DOHH2 (cell line): ENCODE measurements around the gene SHISA8.
"Not testable (repeated sequence)": the region's sequence is repeated elsewhere in the genome, so short reads cannot be mapped to it uniquely, and the experiment has no call there.

ENCODE experiments used
- H3F3A ChIP-seq: fragments of 200-600 bp; sonication (generic), shearing (Covaris generic); 2 replicates; pipeline ENCODE4 v1.6.0; 2016; ENCODE audit warnings: antibody characterized with exemption, mild to moderate bottlenecking; ENCODE audit not compliant: control insufficient read depth, insufficient read depth
- H3K27ac ChIP-seq: fragments of 200-600 bp; sonication (generic); 2 replicates; pipeline ENCODE4 v1.5.1; 2014; ENCODE audit warnings: low read depth, mild to moderate bottlenecking, low read length, moderate library complexity
- H3K27me3 ChIP-seq: fragments of 200-600 bp; sonication (generic); 2 replicates; pipeline ENCODE4 v1.6.1; 2014; ENCODE audit warnings: mild to moderate bottlenecking, low read length, mixed read lengths; ENCODE audit not compliant: control insufficient read depth
- H3K36me3 ChIP-seq: fragments of 200-600 bp; sonication (generic); 2 replicates; pipeline ENCODE4 v1.6.1; 2014; ENCODE audit warnings: mild to moderate bottlenecking, low read length, moderate library complexity, mixed read lengths; ENCODE audit not compliant: control insufficient read depth
- H3K4me1 ChIP-seq: fragments of 200-600 bp; sonication (generic); 2 replicates; pipeline ENCODE4 v1.6.1; 2014; ENCODE audit warnings: mild to moderate bottlenecking, low read length, mixed read lengths; ENCODE audit not compliant: control insufficient read depth
- H3K4me2 ChIP-seq: fragments of 200-600 bp; sonication (generic); 2 replicates; pipeline ENCODE4 v1.6.0; 2014; ENCODE audit warnings: mild to moderate bottlenecking, low read length, moderate library complexity
- H3K4me3 ChIP-seq: fragments of 200-600 bp; sonication (generic); 2 replicates; pipeline ENCODE4 v1.5.1; 2014; ENCODE audit warnings: mild to moderate bottlenecking, low read length, mixed read lengths
- H3K79me2 ChIP-seq: fragments of 200-600 bp; sonication (generic); 2 replicates; pipeline ENCODE4 v1.6.1; 2014; ENCODE audit warnings: mild to moderate bottlenecking, low read length, mixed read lengths; ENCODE audit not compliant: control insufficient read depth
- H3K9me2 ChIP-seq: fragments of 200-600 bp; sonication (generic); replicated peaks from 2 replicates; pipeline ENCODE4 v1.6.1; 2014; ENCODE audit warnings: mild to moderate bottlenecking, low read length, mixed read lengths; ENCODE audit not compliant: control insufficient read depth
- H3K9me3 ChIP-seq: fragments of 200-600 bp; sonication (generic); 2 replicates; pipeline ENCODE4 v1.6.1; 2014; ENCODE audit warnings: antibody characterized with exemption, low read length, mixed read lengths; ENCODE audit not compliant: control insufficient read depth, insufficient read depth
- H4K20me1 ChIP-seq: fragments of 200-600 bp; sonication (generic); 2 replicates; pipeline ENCODE4 v1.6.0; 2014; ENCODE audit warnings: low read depth, mild to moderate bottlenecking, antibody characterized with exemption, low read length, moderate library complexity; ENCODE audit not compliant: control insufficient read depth, insufficient read depth
- EZH2phosphoT487 ChIP-seq: fragments of 200-600 bp; sonication (generic); IDR thresholded peaks from 2 replicates; pipeline ENCODE4 v1.6.1; 2017; ENCODE audit warnings: borderline replicate concordance, mild to moderate bottlenecking, antibody characterized with exemption, low read length, moderate library complexity, mixed read lengths
- TF ChIP-seq, protein P1 (sequence below): fragments of 200-600 bp; sonication (generic); IDR thresholded peaks from one replicate; pipeline ENCODE4 v1.5.1; 2014; ENCODE audit warnings: antibody characterized with exemption, mild to moderate bottlenecking, low read depth, low read length; ENCODE audit not compliant: poor library complexity, severe bottlenecking

The SHISA8 gene

DNA sequence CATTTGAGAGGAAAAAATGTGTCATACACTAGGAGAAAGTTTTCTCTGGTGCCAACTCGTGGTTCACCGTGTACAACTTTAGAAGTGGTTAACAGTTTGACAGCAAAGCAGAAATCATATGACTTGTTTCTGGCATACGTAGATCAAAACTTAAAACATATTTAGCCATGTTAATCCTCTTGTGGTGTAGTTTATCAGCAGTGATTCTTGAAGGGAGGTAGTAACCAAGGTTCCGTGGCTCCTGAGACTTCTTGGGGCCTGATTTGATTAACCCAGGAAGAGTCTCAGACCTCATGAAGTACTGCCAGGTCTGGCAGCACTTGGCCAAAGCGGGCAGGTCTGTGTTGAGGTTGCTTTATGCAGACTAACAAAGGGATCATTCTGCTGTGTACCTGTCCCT is 41.5 kb downstream of the SHISA8 start:
- H3K36me3 ChIP-seq: peaks cover 96% of the 10 kb centered on the region
- no peaks in the 10 kb centered on the region for H4K20me1 ChIP-seq
- H3K4me2 ChIP-seq: no peak overlapping the region
- H3K79me2 ChIP-seq: peaks cover 43% of the 10 kb centered on the region
- TF ChIP-seq, protein P1, sequence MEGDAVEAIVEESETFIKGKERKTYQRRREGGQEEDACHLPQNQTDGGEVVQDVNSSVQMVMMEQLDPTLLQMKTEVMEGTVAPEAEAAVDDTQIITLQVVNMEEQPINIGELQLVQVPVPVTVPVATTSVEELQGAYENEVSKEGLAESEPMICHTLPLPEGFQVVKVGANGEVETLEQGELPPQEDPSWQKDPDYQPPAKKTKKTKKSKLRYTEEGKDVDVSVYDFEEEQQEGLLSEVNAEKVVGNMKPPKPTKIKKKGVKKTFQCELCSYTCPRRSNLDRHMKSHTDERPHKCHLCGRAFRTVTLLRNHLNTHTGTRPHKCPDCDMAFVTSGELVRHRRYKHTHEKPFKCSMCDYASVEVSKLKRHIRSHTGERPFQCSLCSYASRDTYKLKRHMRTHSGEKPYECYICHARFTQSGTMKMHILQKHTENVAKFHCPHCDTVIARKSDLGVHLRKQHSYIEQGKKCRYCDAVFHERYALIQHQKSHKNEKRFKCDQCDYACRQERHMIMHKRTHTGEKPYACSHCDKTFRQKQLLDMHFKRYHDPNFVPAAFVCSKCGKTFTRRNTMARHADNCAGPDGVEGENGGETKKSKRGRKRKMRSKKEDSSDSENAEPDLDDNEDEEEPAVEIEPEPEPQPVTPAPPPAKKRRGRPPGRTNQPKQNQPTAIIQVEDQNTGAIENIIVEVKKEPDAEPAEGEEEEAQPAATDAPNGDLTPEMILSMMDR: no peak
- no peak for TF ChIP-seq EZH2phosphoT487
- no peaks in the 10 kb centered on the region for H3K9me2 ChIP-seq
- peaks cover 9% of the 10 kb centered on the region for H3F3A ChIP-seq
- H3K4me3 ChIP-seq: no peak overlapping the region
- H3K9me3 ChIP-seq: no peaks in the 10 kb centered on the region
- peaks cover 16% of the 10 kb centered on the region for H3K4me1 ChIP-seq
- H3K27me3 ChIP-seq: no peaks in the 10 kb centered on the region
- H3K27ac ChIP-seq: no peak overlapping the region

DNA sequence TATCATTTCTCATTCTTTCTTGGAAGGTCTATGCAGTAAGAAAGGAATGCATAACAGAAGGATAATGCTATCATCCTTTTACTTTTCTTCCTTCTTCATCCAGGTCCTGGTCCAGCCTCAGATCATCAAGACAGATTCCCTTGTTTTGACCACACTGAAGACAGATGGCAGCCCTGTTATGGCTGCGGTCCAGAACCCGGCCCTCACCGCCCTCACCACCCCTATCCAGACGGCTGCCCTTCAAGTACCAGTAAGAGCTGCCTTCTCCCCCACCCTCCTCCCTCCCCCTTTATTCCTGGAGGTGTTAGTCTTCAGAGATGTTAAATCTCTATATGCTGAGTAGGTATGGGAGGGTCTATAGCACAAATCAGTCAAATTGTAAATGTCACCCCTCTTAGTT is 44.1 kb downstream of the SHISA8 start:
- H4K20me1 ChIP-seq: peaks cover 4% of the 10 kb centered on the region; the same call in 1 of the 2 replicates
- peaks cover 96% of the 10 kb centered on the region for H3K36me3 ChIP-seq
- no peak overlapping the region for H3K4me3 ChIP-seq

DNA sequence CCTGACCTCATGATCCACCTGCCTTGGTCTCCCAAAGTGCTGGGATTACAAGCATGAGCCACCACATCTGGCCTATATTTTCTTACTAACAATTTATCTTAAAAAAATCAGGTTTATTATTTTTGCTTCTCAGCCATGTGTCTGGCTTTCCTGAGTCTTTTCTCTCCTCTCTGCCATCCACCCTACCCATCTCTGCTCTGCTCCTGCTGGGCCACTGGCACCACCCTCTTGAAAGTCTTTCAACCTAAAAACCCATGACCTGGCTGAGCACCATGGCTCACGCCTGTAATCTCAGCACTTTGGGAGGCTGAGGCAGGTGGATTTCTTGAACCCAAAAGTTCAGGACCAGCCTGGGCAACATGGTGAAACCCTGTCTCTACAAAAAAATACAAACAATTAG is 44.8 kb downstream of the SHISA8 start:
- Histone ChIP-seq H3K36me3 (peaks cover 96% of the 10 kb centered on the region), H3K79me2 (peaks cover 62% of the 10 kb centered on the region), H3K4me1 (peaks cover 18% of the 10 kb centered on the region)
- H3K4me3 ChIP-seq, H4K20me1 ChIP-seq, H3F3A ChIP-seq, H3K9me3 ChIP-seq, H3K27me3 ChIP-seq, H3K4me2 ChIP-seq, H3K27ac ChIP-seq, H3K9me2 ChIP-seq: not testable (repeated sequence)

More for the DNA sequence above, 44.1 kb downstream of the SHISA8 start:
- peaks cover 16% of the 10 kb centered on the region; the same call in 1 of the 2 replicates for H3K4me1 ChIP-seq
- TF ChIP-seq EZH2phosphoT487: no peak
- TF ChIP-seq, protein P1: no peak
- no peak overlapping the region for H3K4me2 ChIP-seq
- H3K27me3 ChIP-seq: no peaks in the 10 kb centered on the region
- no peaks in the 10 kb centered on the region for H3F3A ChIP-seq
- H3K79me2 ChIP-seq: peaks cover 62% of the 10 kb centered on the region
- no peaks in the 10 kb centered on the region for H3K9me3 ChIP-seq
- no peak overlapping the region for H3K27ac ChIP-seq
- H3K9me2 ChIP-seq: no peaks in the 10 kb centered on the region

DNA sequence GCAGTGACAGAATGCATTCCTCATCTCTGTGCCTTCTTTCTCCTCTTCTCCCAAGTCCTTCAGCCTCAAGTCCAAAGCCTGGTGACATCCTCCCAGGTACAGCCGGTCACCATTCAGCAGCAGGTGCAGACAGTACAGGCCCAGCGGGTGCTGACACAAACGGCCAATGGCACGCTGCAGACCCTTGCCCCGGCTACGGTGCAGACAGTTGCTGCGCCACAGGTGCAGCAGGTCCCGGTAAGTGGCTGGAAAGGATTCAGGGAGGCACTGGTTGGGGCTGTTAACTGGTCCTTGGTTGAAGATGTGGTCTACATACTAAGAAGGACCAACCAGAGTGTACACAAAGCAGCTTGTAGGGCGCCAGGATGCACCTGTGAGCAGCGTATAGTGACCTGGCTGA is 46.3 kb downstream of the SHISA8 start:
- H4K20me1 ChIP-seq: peaks cover 5% of the 10 kb centered on the region
- no peaks in the 10 kb centered on the region for H3F3A ChIP-seq
- TF ChIP-seq EZH2phosphoT487: no peak
- TF ChIP-seq, protein P1: no peak
- H3K9me2 ChIP-seq: no peaks in the 10 kb centered on the region
- H3K79me2 ChIP-seq: peaks cover 71% of the 10 kb centered on the region
- no peak overlapping the region for H3K4me3 ChIP-seq
- no peak overlapping the region for H3K27ac ChIP-seq
- no peak overlapping the region for H3K4me2 ChIP-seq
- H3K36me3 ChIP-seq: peaks cover 90% of the 10 kb centered on the region
- peaks cover 30% of the 10 kb centered on the region for H3K4me1 ChIP-seq
- no peaks in the 10 kb centered on the region for H3K27me3 ChIP-seq
- no peaks in the 10 kb centered on the region for H3K9me3 ChIP-seq
